ENCODE measurements around the gene CCL19.

DNA sequence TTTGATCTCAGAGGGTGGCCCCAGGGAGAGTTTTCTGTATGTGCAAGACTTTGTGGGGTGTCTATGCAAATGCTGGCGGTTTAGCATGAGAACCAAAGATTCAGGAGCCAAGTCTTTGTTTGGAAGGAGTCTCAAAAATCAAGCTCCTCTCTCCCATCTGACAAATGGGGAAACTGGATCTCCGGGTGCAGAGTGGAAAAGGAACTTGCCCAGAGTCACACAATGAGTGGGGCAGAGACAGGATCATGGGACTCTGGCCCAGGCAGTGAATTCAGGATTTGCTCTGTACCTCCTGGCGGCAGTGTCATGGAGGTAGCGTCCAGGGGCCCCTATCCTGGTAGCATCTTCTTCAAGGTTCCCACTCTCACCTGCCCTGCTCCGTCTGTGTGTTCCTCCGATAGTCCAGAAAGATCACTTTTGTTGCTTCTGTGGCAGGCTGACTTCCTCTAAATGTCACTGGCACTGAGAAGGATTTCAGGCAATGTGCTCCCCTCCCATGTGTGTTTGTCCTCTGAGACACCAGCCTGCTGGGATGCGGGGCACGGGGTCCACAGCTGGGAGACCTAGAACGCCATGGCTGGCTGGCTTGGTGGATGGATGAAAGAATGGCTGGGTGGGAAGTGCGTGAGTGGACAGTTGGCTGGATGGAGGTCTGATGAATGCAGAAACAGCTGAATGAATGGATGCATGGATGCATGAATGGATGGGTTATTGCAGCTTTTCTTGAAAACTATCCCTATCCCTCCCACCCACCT, 3.6 kb downstream of the CCL19 start:
- TF ChIP-seq, protein P1, sequence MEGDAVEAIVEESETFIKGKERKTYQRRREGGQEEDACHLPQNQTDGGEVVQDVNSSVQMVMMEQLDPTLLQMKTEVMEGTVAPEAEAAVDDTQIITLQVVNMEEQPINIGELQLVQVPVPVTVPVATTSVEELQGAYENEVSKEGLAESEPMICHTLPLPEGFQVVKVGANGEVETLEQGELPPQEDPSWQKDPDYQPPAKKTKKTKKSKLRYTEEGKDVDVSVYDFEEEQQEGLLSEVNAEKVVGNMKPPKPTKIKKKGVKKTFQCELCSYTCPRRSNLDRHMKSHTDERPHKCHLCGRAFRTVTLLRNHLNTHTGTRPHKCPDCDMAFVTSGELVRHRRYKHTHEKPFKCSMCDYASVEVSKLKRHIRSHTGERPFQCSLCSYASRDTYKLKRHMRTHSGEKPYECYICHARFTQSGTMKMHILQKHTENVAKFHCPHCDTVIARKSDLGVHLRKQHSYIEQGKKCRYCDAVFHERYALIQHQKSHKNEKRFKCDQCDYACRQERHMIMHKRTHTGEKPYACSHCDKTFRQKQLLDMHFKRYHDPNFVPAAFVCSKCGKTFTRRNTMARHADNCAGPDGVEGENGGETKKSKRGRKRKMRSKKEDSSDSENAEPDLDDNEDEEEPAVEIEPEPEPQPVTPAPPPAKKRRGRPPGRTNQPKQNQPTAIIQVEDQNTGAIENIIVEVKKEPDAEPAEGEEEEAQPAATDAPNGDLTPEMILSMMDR (IDR thresholded peaks at IDR 0.05), result no peak
- TF ChIP-seq EP300 (IDR thresholded peaks at IDR 0.05) (no peak), POLR2A (IDR thresholded peaks at IDR 0.05) (no peak)

Measured in gastroesophageal sphincter (tissue), 3 donors.